Limb (tissue), 2 donors: Measurements from ENCODE around the gene FAM120B.

Experiments
- DNase-seq, 2 donors: peaks; one replicate each; pipeline ENCODE4 v3.0.0-alpha.2; 2016; ENCODE audit errors: extremely low spot score in 2 of 2

The FAM120B gene

DNA sequence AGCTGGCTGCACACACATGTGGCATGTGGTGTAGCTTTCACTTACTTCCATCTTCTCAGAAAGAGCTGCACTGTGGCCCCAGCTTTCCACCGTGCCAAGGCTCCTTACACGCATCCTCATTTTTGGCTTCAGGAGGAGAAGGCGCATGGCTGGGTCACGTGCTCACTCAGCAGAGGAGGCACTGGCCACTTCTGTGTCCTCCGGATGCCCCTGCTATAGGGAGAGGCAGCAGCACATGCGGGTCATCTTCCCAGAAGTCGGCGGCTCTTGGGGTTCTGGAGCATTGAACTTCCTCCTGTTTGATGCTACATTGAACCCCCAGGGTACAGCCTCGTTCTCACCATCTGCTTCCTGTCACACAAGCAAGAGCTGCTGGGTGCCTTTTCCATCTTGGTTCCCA, 111.3 kb downstream of the FAM120B start:
- DNase-seq, result no peak

DNA sequence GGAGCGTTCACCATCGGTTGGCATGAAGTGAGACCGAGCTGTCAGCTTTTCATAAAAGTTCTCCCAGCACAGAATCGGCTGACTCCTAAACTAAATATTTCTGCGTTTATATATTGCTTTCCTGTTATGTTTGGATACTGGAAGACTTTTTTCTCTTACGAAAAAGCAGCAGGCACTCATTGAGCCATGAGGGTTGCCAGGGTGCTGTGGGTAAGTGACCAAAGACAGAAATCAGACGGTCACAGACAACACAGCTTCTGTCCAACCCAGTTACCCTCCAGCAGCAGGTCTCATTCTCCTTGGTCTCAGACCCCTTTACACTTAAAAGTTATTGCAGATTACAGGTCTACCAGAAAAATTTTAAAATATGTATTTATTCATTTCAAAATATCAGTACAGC, 113.7 kb downstream of the FAM120B start:
- no peak for DNase-seq

DNA sequence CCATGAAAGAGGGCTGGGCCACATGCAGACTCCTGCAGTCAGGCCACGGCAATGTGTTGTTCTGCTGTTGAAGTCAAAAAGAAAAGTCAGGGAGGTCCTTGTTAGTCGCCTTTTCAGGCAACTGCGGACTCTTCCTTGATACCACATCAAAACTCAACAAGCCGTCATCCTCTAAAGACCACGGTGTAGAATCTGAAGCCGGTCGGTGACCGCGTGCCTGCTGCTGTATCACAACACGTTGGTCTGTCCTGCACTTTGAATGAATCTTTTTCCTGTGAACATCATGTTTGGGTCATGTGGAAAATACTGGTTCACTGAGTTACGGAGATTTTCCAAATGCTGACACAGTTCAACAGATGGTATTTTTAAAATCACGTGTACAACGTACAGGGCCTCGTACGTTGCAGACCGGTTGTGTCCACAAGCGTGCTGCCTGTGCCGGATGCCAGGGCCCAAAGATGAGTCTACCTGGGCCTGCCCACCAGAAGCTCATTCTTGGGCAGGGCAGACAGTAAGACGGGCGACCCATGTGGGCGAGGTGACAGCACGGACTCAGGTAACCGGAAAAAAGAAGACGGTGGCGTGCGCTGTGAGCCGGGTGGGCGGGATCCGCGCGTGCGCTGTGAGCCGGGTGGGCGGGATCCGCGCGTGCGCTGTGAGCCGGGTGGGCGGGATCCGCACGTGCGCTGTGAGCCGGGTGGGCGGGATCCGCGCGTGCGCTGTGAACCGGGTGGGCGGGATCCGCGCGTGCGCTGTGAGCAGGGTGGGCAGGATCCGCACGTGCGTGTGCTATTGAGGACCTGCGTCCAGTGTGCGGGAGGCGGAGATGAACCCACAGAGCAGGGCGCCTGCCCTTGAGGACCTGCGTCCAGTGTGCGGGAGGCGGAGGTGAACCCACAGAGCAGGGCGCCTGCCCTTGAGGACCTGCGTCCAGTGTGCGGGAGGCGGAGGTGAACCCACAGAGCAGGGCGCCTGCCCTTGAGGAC, 114.5 kb downstream of the FAM120B start:
- DNase-seq, result no peak

DNA sequence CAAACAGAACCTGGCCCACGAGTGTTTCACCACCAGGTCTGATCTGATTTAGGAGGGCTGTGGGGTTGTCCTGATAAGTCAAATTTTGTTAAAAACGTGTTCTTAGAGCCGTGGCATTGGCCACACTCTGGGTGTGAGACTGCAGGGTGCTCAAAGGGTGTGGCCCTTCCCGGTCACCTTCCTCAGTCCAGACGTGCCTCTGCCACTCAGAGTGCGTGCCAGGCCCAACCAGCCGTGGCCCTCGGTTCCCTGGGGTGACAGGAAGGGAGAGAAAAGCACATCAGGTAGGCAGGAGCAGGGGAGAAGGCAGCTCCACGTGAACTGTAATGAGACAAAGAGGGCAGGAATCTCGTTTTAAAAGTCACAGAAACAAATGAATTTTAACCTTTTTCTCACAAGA, 115.4 kb downstream of the FAM120B start:
- no peak for DNase-seq

DNA sequence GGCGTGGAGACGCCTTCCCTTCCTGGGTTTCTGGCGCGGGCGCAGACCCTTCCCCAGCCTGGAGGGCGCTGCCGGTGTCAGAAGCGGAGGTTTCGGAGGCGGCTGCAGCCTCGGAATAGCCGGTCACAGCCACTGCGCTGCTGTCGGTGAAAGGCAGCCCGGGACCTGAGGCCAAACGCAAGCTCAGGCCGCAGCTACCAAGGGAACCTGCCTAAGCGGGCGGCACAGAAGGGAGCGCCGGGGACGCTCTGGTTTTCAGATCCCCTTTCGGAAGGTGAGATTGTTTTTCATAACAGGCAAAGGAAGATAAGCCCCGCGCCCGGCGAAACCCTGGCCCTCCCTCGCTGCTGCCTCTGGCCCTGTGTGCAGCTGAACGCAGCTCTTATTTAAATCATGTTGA, 116.5 kb downstream of the FAM120B start:
- DNase-seq, result no peak

DNA sequence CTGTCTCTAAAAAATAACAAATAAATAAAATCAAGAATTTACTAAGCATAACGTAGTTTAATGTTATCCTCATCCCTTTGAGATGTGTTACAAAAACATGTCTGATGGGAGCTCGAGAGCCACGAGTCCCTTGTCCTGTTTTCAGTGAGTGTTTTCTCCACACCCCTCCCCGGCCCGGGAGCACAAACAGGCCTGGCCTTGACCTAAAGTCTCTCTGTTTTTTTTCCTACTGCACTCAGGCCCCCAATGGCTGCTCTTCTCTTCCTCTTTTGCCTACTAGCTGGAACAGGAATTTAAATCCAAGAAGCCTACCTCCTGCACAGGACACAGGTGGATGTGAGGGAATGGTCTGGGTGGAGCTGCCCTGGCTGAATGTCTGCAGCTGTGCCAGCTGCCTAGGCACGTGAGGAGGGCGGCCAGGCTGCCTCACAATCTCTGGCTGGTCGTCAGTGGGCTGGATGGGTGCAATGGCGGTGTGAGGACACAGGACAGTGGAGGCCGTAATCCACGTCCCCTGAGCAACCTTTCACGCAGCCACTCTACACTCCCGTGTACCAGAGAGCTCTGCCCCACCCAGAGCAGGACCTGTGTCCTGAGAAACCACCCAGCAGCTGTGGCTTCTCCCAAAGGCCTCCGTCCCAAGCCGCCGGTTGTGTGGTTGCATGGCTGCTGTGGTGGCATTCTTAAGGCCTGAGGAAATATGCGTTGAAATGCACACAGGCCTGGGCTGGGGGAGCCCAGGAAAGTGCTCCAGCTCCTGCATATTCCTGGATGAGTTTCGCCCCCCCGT, 117.5 kb downstream of the FAM120B start:
- DNase-seq, result no peak

DNA sequence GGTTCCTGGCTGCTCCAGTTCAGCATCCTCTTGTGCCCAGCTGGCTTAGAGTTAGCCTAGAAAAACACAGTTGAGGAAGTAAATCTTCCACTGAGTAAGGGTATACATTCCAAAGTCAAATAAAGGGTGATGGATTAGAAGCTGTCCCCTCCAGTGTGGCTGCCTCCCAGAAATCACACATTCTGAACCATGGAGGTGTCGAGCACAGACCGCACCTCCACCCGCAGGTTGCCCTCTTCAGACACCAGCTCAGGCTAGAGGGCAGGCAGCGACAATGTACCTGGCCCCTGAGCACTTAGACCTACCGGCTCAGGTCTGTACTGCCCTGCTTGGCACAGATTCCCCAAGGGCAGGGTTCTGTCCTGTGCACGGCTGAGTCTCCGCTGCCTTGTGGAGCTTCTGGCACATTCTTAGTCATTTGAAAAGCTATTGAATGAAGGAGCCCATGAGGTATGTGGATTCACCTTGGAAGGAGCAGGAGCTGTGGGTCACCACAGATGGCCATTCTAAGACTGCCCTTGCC, 118.1 kb downstream of the FAM120B start:
- no peak for DNase-seq

DNA sequence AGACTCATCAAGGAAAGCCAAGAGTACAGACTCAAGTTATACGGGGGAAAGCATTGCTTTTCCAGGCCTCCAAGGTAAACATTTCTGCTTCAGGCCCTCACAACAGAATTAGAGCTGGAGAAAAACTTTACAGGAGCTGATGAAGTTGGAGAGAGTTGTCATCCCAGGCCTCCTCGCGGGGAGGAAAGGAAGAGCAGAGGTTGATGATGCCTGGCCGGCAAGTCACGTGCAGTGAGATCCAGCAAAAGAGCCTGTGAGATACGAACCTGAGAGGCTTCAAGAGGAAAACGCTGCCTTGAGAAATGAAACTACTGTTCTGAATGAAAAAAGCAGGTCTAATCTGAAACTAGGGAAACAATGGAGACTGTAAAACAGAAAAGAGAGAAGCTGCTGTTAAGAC, 122.9 kb downstream of the FAM120B start:
- no peak for DNase-seq

DNA sequence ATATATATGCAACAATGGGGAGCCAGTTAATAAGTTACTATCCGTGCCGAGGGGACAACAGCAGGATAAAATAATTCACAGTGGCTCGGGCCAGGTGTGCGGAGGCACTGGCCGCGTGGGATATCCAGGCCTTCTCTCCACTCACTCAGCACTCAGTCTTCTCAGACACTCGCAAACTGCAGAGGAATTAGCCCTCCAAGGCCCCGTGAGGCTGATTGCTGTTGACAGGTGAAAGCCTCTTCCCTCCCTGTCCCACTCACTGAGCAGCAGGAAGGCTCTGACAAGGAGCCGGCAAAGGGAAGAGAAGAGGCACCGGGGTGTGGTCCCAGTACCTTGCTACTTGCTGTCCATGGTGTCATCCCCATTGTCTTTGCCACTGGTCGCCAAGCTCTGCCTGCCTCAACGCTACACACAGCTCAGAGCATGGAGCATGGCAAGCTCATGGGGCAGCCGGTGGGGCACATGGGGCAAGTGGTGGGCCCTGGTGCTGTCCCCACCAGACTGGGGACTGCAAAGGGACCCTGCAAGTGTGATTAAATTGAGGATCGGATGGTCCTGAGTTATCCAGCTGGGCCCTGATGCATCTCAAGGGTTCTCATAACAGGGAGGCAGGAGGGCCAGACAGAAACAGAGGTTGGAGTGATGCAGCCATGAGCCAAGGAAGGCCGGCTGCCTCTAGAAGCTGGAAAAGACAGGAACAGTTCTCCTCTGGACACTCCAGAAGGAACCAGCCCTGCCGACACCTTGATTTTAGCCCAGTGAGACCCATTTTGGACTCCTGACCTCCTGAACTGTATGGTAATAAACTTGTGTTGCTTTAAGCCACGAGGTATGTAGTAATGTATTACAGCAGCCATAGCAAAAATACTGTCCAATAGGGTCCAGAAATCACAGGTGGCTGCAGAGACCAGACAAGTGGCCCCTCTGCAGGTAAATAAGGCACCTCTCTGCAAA, 126.9 kb downstream of the FAM120B start:
- no peak for DNase-seq

DNA sequence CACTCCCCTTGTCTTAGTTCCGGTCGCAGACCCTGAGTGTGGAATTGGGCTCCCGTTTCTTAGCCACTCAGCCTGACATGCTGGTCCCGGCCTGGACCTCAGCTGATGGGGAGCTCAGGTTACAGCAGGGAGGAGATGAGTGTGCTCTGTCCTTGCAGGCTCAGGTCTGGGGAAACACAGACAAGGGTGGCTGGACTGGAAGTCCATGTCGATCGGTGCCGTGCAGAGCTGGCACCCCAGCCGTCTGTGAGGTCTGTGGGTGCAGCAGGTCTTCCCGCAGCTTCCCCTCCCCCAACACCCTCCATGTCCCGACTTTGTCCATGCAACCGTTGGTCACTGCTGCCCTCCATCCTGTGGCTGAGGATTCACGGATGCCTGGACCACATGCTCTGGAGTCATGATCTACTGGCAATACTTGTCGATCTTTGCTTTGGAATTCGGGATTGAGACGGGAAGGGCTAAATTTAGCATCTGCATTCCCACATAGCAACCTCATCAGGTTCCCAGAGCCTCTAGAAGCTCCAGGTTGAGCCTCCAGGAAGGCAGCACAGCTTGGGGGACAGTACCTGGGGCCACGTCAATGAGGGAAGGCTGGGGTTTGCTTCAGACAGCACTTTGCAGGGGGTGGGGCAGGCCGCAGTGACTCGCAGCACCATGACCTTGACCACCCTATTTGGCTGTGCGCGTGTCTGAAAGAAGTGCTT, 127.7 kb downstream of the FAM120B start:
- DNase-seq, result no peak

DNA sequence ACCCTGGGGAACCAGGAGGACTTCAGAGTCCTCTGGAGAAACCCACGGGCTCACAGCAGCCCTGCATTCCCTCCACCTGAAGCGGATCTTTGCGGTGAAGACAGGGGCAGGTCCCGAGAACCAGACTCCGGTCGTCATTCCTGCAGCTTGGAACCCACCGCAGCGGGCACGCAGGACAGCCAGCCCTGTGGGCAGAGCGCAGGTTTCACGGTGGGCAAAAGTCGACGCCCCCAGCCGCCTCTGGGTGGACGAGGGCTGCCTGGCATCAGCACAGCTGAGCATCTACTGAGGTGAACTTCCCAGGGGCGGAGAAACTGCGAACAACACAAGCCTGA, 128.2 kb downstream of the FAM120B start:
- DNase-seq, result no peak

DNA sequence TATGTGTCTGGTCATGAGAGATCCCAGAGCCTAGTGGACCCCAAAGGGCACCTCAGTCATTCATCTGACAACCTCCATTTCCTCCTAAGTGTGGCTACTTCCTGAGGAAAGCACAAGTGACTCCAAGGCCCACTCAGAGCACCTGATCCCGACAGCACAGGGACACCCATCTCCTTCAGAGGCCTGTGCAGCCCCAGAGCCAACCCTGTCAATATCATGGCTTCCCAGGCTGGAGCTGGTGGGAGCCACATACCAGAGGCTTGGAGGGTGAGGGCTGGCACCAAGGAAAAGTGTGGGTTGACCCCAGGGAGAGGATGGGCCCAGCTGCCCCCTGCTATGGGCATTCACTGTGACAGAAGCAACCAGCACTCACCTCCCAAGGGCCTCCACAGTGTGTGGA, 129.2 kb downstream of the FAM120B start:
- DNase-seq, result no peak

DNA sequence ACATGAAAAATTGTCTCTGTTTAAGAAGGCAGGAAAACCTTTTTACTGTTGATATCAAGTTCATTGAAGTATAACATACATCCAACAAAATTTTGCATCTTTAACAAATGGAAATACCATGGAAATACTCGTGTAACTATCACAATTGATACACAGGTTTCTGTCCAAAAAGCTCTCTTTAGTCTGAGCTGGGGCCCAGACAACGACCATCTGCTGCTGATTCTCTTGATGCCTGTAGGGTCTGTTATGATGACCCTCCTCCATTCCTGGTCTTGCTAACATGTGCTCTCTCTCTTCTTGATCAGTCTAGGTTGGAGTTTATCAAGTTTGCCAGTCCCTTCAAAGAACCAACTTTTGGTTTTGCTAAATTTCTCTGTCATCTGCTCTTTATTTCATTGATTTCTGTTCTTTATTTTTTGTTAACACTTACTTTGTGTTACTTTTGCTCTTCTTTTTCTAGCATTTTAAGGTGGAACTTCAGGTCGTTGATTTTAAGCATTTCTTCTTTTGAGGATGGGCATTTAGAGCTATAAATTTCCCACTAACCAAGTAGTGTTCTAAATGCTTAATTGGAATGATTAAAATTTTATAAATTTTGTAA, 129.8 kb downstream of the FAM120B start:
- no peak for DNase-seq

DNA sequence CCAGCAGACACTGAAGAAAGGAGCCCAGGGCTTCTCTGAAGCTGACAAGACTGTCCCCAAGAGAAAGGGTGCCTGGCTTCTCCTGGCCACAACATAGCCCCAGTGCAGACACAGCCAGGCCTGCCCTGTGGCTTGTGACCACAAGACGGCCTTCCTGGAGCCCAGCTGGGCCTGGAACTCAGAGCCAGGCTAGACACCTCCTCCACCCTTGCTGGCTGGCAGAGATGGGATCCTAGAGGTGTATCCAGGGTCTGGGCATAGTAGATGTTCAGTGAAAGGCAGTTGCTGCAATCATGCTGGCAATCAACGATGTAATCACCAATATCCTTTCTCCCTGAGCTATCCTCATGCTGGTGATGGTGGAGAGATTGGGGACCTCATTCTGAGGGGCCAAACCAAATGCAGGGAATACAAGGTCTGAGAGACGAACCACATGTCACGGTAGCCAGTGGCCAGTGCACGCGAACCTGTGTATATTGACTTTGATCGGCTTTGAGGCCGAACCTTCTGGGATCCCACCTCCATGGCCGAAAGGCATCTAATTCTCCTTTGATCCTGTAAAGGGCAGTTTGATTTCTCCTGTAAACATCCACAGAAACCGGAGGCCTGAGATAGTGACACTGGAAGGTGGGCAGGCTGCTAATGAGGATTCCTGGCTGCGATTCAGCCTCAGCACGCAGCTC, 131.3 kb downstream of the FAM120B start:
- DNase-seq, result no peak

DNA sequence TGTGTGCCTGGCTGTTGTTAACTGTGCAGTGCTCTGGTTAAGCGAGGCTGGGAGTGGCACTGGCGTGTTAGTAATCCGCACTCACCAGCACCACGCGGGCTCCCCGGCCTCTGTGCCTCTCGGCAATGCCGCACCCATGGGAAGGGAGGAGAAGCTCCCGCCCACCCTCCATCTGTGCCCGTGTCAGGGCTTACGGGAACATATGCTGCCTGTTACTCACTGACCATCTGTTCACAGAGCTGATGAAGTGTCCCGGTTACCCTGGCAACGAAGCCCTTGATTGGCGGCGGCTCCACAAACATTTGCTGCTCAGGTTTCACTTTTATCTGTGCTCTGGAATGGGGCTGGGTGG, 131.8 kb downstream of the FAM120B start:
- peak; percentile 92 to 95 for DNase-seq

DNA sequence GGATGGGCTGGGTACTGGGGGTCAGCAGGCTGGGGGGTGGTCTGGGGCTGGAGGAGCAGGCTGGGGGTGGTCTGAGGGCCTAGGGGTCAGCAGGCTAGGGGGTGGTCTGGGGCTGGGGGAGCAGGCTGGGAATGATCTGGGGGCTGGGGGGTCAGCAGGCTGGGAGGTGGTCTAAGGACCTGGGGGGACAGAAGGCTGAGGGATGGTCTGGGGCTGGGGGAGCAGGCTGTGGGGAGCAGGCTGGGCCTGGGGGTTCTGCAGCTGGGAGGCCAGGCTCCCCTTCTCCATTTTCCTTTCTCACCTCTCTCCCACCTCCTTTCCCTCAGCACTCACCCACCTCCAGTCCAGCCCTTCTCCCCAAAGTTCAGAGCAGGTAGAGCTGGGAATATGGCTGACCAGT, 132.3 kb downstream of the FAM120B start:
- DNase-seq, result no peak

DNA sequence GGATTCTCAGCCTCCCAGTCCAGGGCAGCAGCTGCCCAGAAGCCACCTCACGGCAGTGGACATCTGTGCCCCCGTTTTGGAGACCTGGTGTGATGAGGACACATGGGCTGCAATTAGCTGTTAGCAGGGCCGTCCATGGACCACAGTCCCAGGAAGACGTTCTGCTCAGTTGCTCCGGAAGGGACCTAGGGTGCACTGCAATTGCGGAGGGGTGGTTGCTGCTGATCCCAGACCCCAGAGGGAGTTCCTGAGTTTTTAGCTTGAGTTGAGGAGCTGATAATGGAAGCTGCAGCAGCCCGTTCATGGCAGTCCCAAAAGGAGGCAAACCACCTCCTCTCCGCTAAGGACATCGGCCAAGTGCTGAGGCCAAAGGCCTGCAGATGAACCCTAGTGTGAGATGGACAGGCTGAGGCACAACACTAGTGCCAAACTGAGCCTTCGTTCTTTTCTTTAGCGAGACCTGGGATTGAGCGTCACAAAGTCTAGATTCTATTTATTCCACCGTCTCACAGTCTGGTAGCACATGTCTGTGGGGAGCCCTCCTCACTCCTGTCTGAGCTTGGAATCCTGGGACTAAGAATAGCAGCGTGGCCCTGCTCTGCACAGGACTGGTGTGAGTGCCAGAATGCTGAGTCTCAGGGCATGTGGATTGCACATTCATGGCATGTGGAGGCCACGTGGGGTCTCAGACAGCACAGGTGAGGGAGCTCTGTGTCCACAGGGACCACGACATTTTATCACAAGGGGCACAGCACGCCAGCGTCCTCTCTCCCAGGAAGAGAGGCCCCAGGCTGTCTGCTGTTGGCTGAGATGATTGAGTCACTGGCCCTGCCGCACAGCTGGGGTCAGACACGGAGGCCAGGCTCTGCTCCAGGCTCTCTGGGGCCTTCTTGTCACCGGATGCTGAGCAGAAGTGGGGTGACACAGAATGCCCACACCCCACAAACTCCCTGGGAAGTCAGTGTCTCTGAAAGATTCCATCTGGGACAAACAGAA, 133.1 kb downstream of the FAM120B start:
- peak in 1 of 2 donors; percentile 6 for DNase-seq

DNA sequence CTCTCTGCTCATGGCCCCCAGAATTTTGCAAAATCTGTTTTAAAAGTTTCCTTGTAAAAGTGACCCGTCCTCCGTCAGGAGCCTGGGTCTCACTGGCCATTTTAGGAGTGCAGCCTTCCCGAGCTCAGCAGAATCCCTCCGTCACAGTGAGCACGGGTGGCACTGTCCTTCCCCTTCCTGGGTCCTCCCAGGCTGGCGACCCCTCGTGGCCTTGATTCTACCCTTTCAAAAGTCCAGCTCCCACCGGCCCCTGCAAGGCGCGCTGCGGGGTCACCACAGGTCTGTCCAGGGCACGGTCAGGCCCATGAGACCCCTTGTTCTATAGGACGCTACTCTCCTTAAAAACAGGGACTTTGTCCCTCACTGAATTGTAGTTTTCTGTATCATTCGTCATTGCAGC, 133.9 kb downstream of the FAM120B start:
- no peak for DNase-seq

DNA sequence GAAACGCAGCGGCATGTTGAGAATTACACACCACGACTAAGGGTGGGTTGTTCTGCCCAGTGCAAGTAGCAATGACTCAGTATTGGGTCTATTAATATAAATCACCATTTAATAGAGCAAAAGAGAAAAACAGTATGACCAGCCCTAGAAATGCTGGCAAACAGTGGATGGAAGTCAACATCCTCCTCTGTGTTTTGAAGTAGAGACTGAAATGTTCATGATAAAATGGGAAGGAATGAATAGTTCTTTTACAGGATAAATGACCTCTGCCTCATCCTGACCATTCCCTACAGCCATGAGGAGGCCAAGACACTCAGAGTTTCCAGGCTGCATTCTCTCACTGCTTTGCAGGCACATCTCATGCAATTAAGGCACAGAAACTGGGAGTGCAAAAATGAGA, 134.8 kb downstream of the FAM120B start:
- DNase-seq, result no peak
